ENCODE results near the gene FOLR2. TPM values are rescaled to one million over a fixed set of nuclear protein-coding genes. Genes with fewer than 3 reads are reported as not detected.

The FOLR2 gene
- total RNA-seq, 1 donor from 2014 or later = 18.9 TPM

- no peak for DNase-seq (ENCODE audit: low spot score)
Observed at GRCh38 chr11:72267956-72268617, 51.5 kb downstream of the FOLR2 start.

Other genes with a start within 250 kb of the FOLR2 start
- gene IL18BP, start 217.9 kb upstream of the FOLR2 start, total RNA-seq = 10.6 TPM
- 261 TPM for gene NUMA1, start 136.3 kb upstream of the FOLR2 start, total RNA-seq
- gene LRRC51, start 135.9 kb upstream of the FOLR2 start, total RNA-seq = 12.9 TPM
- gene LAMTOR1, start 113.5 kb upstream of the FOLR2 start, total RNA-seq = 81.7 TPM
- gene TOMT, start 110.9 kb upstream of the FOLR2 start, total RNA-seq = not detected
- gene ANAPC15, start 104.1 kb upstream of the FOLR2 start, total RNA-seq = 33.3 TPM
- gene FOLR3, start 81.1 kb upstream of the FOLR2 start, total RNA-seq = 0.26 TPM
- gene FOLR1, start 24.7 kb upstream of the FOLR2 start, total RNA-seq = 7.0 TPM
- 225 TPM for gene INPPL1, start 8.0 kb downstream of the FOLR2 start, total RNA-seq
- gene PHOX2A, start 27.4 kb downstream of the FOLR2 start, total RNA-seq = 0.14 TPM
- gene CLPB, start 217.7 kb downstream of the FOLR2 start, total RNA-seq = 21.6 TPM

All from mucosa of gallbladder (tissue), 1 donor.